Hepatocyte (in vitro differentiated cells): ENCODE data around the gene C6orf163. TPM values are rescaled to one million over a fixed set of nuclear protein-coding genes. Genes with fewer than 3 reads are reported as not detected.

Experiments used
- DNase-seq: peaks from one replicate; pipeline ENCODE4 v3.0.0-alpha.2; 2016; ENCODE audit warnings: low spot score
- H2AFZ ChIP-seq: fragments of 200-600 bp; sonication (generic); 2 replicates; pipeline ENCODE4 v1.6.0; 2016; ENCODE audit warnings: antibody characterized with exemption, mild to moderate bottlenecking
- H3K27ac ChIP-seq: fragments of 200-600 bp; sonication (generic); 2 replicates; pipeline ENCODE4 v1.5.1; 2016; ENCODE audit warnings: mild to moderate bottlenecking
- H3K27me3 ChIP-seq: fragments of 200-600 bp; sonication (generic); 2 replicates; pipeline ENCODE4 v1.6.1; 2016
- H3K36me3 ChIP-seq: fragments of 200-600 bp; sonication (generic); replicated peaks from 2 replicates; pipeline ENCODE4 v1.5.1; 2016; ENCODE audit warnings: low read depth; ENCODE audit not compliant: insufficient read depth
- H3K4me1 ChIP-seq: fragments of 200-600 bp; sonication (generic); 2 replicates; pipeline ENCODE4 v1.5.1; 2016; ENCODE audit warnings: mild to moderate bottlenecking, moderate library complexity; ENCODE audit not compliant: insufficient read depth
- H3K4me2 ChIP-seq: fragments of 200-600 bp; sonication (generic); 2 replicates; pipeline ENCODE4 v1.6.0; 2016
- H3K4me3 ChIP-seq: fragments of 200-600 bp; sonication (generic); 2 replicates; pipeline ENCODE4 v1.5.1; 2016; ENCODE audit warnings: mild to moderate bottlenecking
- H3K79me2 ChIP-seq: fragments of 200-600 bp; sonication (generic); 2 replicates; pipeline ENCODE4 v1.6.0; 2017; ENCODE audit warnings: mild to moderate bottlenecking
- H3K9me2 ChIP-seq: fragments of 200-600 bp; sonication (generic); replicated peaks from 2 replicates; pipeline ENCODE4 v1.6.0; 2017; ENCODE audit warnings: mild to moderate bottlenecking; ENCODE audit not compliant: insufficient read depth
- H3K9me3 ChIP-seq: fragments of 200-600 bp; sonication (generic); 2 replicates; pipeline ENCODE4 v1.5.1; 2016; ENCODE audit warnings: low read depth, mild to moderate bottlenecking
- H4K20me1 ChIP-seq: fragments of 200-600 bp; sonication (generic); 2 replicates; pipeline ENCODE4 v1.6.0; 2016; ENCODE audit warnings: mild to moderate bottlenecking; ENCODE audit not compliant: insufficient read depth, poor library complexity, severe bottlenecking
- EZH2 ChIP-seq: fragments of 200-600 bp; sonication (generic); IDR thresholded peaks from 2 replicates; pipeline ENCODE4 v1.6.1; 2016; ENCODE audit warnings: antibody characterized with exemption, mild to moderate bottlenecking, borderline replicate concordance
- EZH2phosphoT487 ChIP-seq: fragments of 200-600 bp; sonication (generic); IDR thresholded peaks from one replicate; pipeline ENCODE4 v1.6.1; 2018; ENCODE audit warnings: antibody characterized with exemption, mild to moderate bottlenecking, low read depth, moderate library complexity; ENCODE audit not compliant: unreplicated experiment, severe bottlenecking
- WGBS: methylation state at CpG from one replicate; pipeline ENCODE4 v1.1.6; 2016; ENCODE audit warnings: low lambda C conversion rate; ENCODE audit errors: missing lambda C conversion rate; 5-methylcytosine and 5-hydroxymethylcytosine counted together
- polyA plus RNA-seq: library from polyadenylated mRNA; unstranded; fragments of >200 nt; fragmentation: Nextera tagmentation; extraction: Ambion mirVana; gene quantifications from 2 replicates; pipeline ENCODE4 v1.2.1, GENCODE V29; 2016
- total RNA-seq: library from RNA; depleted of rRNA; stranded (reverse); fragments of >200 nt; gene quantifications from 2 replicates; pipeline ENCODE4 v1.2.3, GENCODE V29; 2014
- TF ChIP-seq, protein P1 (sequence below): fragments of 200-600 bp; sonication (generic); IDR thresholded peaks from 2 replicates; pipeline ENCODE4 v1.5.1; 2016; ENCODE audit warnings: antibody characterized with exemption, mild to moderate bottlenecking; ENCODE audit not compliant: poor library complexity

Gene C6orf163
- total and polyA plus RNA-seq, 2 experiments from 2014 or later = 0.64 to 1.3 TPM

DNA sequence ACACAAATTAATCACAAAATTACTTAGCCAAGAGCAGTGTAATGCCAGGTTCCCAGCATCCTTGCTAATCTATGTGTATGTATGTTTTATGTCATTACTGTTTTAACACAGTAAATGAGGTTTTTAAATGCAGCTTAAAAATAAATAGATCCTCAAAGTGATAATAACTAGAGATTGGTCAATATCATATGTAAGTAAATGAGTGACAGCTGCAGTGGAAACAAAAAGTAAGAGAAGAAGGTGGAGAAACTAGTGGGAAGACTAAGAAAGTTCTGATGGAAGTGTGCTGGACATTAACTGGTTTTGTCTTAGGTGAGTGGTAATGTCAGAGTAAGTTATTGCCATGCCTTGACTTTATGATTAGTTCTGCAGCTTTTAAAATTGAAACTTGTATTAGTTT, 13.7 kb upstream of the C6orf163 start:
- Histone ChIP-seq H4K20me1 (no peaks in the 10 kb centered on the region), H3K4me1 (no peaks in the 10 kb centered on the region), H3K79me2 (peaks cover 18% of the 10 kb centered on the region), H3K36me3 (no peaks in the 10 kb centered on the region), H3K4me2 (no peak overlapping the region), H3K4me3 (no peak overlapping the region), H2AFZ (no peak overlapping the region), H3K27ac (no peak overlapping the region), H3K9me3 (no peaks in the 10 kb centered on the region), H3K27me3 (no peaks in the 10 kb centered on the region), H3K9me2 (no peaks in the 10 kb centered on the region)
- no peak for TF ChIP-seq EZH2phosphoT487
- TF ChIP-seq EZH2 = no peak
- TF ChIP-seq, protein P1, sequence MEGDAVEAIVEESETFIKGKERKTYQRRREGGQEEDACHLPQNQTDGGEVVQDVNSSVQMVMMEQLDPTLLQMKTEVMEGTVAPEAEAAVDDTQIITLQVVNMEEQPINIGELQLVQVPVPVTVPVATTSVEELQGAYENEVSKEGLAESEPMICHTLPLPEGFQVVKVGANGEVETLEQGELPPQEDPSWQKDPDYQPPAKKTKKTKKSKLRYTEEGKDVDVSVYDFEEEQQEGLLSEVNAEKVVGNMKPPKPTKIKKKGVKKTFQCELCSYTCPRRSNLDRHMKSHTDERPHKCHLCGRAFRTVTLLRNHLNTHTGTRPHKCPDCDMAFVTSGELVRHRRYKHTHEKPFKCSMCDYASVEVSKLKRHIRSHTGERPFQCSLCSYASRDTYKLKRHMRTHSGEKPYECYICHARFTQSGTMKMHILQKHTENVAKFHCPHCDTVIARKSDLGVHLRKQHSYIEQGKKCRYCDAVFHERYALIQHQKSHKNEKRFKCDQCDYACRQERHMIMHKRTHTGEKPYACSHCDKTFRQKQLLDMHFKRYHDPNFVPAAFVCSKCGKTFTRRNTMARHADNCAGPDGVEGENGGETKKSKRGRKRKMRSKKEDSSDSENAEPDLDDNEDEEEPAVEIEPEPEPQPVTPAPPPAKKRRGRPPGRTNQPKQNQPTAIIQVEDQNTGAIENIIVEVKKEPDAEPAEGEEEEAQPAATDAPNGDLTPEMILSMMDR = no peak
- no peak for DNase-seq

DNA sequence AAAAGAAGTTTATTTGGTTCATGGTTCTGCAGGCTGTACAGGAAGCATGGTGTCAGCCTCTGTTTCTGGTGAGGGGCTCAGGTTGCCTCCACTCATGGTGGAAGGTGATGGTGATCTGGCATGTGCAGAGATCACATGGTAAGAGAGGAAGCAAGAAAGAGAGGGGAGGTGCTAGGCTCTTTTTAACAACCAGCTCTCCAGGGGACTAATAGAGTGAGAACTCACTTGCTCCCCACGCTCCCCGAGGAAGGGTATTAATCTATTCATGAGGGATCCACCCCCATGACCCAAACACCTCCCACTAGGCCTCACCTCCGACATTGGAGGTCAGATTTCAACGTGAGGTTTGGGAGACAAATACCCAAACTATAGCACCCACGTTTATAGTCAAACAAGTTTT, 11.6 kb upstream of the C6orf163 start:
- Histone ChIP-seq H3K4me3 (no peak overlapping the region), H3K36me3 (no peaks in the 10 kb centered on the region), H3K27ac (no peak overlapping the region), H3K79me2 (peaks cover 15% of the 10 kb centered on the region), H3K4me1 (no peaks in the 10 kb centered on the region), H3K4me2 (no peak overlapping the region), H3K9me2 (no peaks in the 10 kb centered on the region), H4K20me1 (no peaks in the 10 kb centered on the region), H3K9me3 (no peaks in the 10 kb centered on the region), H3K27me3 (no peaks in the 10 kb centered on the region), H2AFZ (no peak overlapping the region)
- TF ChIP-seq, protein P1 = no peak
- no peak for TF ChIP-seq EZH2
- TF ChIP-seq EZH2phosphoT487 = no peak
- DNase-seq = no peak
- WGBS = 69% methylated on average over 5 of the region's 5 CpGs

DNA sequence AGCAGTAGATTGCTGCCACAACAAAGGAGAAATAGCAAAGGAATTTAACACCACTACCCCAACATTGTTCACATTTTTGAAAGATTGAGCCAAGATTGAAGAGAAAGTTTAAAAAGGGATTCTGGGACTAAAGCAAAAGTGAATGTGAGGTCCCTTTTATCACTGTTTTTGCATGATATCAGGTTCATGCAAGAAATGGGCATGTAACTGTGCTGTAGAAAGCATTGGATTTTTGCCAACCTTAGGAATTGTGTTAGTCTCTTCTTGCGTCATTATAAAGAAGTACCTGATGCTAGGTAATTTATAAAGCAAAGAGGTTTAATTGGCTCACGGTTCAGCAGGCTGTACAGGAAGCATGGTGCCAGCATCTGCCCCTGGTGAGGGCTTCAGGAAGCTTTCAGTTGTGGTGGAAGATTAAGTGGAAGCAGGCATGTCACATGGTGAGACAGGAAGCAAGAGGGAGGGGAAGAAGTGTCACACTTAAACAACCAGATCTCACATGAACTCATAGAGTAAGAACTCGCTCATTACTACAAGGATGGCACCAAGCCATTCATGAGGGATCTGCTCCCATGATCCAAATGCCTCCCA, 10.9 kb upstream of the C6orf163 start:
- DNase-seq = no peak
- Histone ChIP-seq H3K4me1 (no peaks in the 10 kb centered on the region), H2AFZ (no peak overlapping the region), H3K27me3 (no peaks in the 10 kb centered on the region), H3K79me2 (peaks cover 15% of the 10 kb centered on the region), H3K4me3 (no peak overlapping the region), H3K9me3 (no peaks in the 10 kb centered on the region), H3K4me2 (no peak overlapping the region), H3K9me2 (no peaks in the 10 kb centered on the region), H3K36me3 (no peaks in the 10 kb centered on the region), H4K20me1 (no peaks in the 10 kb centered on the region), H3K27ac (no peak overlapping the region)
- TF ChIP-seq EZH2 = no peak
- no peak for TF ChIP-seq EZH2phosphoT487
- TF ChIP-seq, protein P1 = no peak
- WGBS = 82% methylated on average over 3 of the region's 3 CpGs
